Right renal cortex interstitium (tissue), 3 donors: ENCODE measurements around the gene TUFM. TPM values are rescaled to one million over a fixed set of nuclear protein-coding genes. Genes with fewer than 3 reads are reported as not detected.
"Not testable (repeated sequence)": the region's sequence is repeated elsewhere in the genome, so short reads cannot be mapped to it uniquely, and the experiment has no call there.

ENCODE experiments used
- DNase-seq, 3 donors: peaks; one replicate each; pipeline ENCODE4 v3.0.0-alpha.2; 2013; ENCODE audit warnings: low read depth in 3 of 3, low spot score in 2 of 3
- polyA plus RNA-seq, 3 donors: library from polyadenylated mRNA; unstranded; fragments of 120-200 nt; gene quantifications; one replicate each; pipeline ENCODE4 v1.2.1, GENCODE V29; 2013; ENCODE audit not compliant: insufficient read length in 3 of 3

TUFM gene
- polyA plus RNA-seq, 3 donors: 185 to 220 (median 204) TPM

DNA sequence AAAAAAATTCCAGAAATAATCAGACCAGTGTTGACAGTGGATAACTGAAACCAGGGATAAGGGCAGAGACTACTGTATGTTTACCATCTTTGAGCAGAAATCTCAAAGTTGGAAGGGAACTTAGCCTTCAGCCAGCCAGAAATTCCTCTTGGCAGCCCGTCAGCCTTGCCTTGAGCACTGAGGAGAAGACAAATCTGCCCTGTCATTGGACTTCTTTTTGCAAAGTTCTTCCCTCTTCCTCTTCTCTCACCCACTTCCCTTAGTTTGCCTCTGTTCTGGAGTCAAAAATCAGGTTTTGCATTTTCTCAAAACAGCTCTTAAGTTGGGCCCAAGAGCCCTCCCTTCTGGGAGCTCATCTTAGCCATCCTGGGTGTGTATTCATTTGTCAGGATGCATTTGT, 6.2 kb downstream of the TUFM start:
- no peak for DNase-seq

DNA sequence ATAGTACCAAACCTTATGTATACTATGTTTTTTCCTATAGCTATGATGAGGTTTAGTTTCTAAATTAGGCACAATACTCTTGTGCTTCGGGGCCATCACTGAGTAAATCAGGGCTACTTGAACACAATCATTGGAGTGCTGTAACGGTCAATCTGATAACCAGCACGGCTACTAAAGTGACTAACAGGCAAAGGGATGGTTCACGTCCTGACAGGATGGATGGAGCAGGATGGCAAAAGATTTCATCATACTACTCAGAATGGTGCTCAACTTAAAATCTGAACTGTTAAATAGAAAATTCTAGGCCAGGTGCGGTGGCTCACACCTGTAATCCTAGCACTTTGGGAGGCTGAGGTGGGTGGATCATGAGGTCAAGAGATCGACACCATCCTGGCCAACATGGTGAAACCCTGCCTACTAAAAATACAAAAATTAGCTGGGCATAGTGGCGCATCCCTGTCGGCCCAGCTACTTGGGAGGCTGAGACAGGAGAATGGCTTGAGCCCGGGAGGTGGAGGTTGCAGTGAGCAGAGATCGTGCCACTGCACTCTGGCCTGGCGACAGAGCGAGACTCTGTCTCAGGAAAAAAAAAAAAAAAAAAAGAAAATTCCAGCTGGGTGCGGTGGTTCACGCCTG, 7.0 kb downstream of the TUFM start:
- DNase-seq: no peak

DNA sequence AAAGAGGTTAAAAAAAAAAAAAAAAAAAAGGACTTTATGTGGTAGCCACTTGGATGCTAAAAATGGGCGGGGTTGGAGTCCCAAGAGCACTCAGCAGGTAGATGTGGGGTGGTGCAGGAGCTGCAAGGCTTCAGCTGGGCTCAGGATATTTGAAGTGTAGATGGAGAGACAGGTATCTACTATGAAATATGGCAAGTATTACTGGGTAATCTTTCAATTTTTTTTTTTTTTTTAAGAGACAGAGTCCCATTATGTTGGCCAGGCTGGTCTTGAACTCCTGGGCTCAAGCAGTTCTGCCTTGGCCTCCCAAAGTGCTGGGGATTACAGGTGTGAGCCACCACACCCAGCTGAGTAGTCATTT, 7.6 kb downstream of the TUFM start:
- DNase-seq: no peak

DNA sequence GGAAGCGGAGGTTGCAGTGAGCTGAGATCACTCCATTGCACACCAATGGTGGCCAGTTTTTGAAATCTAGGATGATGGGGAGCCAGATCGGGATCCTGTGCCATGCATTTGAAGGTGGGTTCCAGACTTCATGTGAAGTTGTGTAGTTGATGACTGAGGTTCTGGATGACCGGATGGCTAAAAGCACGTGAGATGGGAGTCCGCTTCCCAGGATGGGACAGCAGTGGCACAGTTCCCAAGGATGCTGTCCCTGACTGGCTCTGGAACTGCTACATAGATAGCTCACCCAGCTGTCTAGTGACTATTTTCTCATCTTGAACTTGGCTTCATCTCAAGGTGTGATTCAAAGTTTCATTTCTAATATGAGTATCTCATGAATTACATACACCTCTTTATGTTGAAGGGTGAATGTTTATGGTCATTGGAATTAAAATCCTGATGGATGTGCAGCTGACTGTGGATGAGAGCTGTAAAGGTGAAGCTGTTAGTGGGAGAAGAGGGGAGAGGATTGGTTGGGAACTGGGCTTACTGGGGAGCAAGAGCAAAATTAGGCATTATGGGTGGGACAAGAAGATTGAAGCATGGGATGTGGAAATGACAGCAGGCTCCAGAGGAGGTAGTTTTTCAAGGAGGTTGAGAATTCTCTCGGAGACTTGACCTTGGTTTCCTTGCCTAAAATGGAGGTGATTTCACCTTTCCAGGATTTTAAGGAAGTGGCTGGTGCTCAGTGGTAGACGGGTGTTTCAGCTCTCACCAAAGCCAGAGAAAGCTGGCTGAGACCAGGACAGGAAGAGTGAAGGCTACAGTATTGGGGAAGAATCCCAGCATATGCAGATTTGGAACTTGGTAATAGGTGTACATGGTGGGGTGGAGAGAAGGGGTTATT, 8.2 kb downstream of the TUFM start:
- no peak for DNase-seq

DNA sequence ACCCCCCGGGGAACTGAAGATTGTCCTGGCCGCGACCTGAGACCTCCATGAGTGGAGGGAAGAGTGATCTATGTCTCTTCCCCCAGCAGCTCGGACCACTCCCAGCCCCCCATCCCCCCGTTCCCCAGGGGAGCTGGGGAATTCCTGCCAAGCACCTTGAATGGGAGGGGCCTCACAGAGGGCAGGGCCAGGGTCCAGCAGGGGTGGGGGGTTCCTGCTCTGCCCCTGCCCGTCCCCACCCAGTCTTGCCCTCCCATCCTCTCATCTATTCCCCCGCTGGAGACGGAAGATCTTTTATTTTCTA, 9.4 kb downstream of the TUFM start:
- no peak for DNase-seq

DNA sequence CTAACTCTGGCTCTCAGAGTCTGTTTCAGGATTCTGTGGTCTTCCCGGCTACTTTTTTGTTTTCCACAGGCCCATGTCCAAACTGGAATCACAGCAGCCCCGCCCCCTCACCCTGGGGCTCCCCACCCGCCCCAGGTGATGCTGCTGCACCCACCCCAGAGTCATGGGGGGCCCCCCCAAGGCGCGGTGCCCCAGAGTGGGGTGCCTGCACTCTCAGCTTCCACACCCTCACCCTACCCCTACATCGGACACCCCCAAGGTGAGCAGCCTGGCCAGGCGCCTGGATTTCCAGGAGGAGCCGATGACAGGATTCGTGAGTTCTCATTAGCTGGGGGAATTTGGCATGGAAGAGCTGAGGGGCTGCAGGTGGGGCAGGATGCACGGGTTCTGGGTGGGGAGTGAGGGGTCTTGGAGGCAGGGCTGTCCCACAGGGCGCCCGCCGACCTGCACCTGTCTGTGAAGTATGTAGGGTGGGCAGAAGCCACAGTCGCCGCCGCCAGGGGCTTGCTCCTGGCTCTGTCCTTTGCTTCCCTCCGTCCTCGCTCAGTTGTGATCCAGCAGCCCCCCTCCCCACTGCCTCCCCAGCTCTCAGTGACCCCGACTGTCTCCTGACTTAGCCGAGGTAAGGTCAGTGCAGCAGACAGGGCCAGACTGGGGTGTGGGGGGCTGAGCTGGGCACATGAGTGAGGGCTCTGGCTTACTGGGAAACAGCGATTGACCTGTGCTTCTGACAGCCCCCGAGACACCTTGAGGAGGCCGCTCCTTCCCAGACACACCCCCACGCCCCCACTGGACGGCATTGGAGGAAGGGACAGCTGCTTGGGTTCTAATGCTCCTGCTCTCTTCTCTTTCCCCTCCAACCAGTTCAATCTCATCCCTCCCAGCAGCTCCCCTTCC, 10.0 kb downstream of the TUFM start:
- no peak for DNase-seq

DNA sequence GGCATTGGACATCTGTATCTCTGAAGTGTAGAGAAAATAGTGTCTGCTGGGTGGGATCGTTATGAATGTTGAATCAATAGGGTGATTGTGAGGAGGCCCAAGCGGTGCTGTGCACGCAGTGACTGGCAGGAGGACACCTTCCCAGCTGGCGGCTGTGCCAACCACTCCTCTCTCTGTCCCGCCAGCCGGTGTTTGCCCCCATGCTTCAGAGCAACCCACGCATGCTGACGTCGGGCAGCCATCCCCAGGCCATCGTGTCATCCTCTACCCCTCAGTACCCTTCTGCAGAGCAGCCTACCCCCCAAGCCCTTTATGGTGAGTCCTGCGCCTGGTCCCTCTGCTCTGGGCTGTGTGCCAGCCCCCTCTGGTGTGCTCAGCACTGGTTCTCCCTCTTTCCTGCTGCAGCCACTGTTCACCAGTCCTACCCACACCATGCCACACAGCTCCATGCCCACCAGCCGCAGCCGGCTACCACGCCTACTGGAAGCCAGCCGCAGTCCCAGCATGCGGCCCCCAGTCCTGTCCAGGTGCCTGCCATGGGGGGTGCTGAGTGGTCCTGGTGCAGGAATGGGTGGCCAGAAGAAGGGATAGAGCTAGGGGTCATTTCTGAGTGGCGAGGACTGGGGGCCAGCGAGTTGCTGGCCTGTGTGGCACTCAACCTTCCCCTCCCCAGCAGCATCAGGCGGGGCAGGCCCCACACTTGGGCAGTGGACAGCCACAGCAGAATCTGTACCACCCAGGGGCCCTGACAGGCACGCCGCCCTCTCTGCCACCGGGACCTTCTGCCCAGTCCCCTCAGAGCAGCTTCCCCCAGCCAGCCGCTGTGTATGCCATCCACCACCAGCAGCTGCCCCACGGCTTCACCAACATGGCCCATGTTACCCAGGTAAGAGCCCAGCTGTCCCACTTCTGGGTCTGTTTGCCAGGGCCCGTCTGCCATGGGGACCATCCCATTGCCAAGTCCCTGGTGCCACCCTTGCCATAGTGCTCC, 11.0 kb downstream of the TUFM start:
- no peak for DNase-seq

DNA sequence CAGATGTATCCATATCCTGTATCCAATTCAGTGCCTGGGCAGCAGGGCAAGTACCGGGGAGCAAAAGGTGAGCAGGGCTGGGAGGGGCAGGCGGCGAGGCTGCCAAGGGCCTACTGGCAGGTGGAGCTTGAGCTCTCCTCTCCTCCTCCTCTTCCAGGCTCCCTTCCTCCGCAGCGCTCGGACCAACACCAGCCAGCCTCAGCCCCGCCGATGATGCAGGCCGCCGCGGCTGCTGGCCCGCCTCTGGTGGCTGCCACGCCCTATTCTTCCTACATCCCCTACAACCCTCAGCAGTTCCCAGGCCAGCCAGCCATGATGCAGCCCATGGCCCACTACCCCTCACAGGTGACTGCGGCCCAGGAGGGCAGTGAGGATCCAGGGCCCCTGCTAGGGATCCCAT, 11.8 kb downstream of the TUFM start:
- DNase-seq: no peak

DNA sequence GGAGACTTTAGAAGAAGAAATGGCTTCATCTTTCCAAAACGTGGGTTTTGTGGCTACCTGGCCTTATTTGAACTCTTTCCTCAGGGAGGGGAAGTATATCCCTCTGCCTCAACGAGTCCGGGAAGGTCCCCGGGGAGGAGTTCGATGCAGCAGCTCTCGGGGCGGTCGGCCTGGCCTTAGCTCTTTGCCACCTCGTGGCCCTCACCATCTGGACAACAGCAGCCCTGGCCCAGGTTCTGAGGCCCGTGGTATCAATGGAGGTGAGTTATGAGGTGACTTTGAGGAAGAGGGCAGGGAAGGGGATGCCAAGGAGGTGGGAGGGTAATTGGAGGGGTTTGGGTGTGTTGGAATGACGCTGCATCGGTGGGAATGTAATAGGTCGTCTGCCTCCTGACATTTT, 15.6 kb downstream of the TUFM start:
- no peak for DNase-seq

DNA sequence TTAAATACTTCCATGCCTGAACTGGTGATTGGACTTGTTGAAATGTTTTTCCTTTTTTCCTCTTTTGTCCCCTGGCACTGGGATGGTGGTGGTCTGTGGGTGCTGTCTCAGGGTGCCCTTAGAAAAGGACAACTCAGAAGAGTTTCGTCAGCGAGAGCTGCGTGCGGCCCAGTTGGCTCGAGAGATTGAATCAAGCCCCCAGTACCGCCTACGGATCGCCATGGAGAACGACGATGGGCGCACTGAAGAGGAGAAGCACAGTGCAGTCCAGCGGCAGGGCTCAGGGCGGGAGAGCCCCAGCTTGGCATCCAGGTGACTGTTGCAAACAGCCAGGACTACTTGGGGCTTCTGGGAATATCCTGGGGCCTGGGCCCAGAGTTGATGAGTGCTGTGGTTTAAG, 16.4 kb downstream of the TUFM start:
- no peak for DNase-seq

DNA sequence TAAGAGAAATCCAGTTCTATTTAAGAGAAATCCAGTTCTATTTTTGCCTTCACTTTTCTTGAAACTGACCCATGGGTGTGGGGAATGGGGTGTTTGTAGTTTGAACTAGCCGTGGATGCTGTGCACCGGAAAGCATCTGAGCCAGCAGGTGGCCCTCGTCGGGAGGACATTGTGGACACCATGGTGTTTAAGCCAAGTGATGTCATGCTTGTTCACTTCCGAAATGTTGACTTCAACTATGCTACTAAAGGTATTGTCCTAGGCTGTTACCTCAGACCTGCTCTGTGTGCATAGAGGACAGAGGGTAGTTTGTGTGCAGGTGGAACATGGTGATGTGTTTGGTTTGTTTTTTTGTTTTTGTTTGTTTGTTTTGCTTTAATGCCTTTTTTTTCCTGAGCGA, 20.0 kb downstream of the TUFM start:
- DNase-seq: no peak

DNA sequence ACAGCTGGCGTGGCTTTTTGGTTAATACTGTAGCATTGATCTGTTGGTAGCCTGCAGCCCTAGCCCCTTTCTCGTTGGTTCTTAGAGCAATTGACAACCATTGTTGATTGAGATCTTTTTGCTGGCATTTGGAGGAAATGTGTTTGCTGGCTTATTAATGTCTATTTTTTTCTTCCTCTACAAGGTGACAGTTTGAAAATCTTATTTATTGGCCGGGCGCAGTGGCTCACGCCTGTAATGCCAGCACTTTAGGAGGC, 21.5 kb downstream of the TUFM start:
- no peak for DNase-seq

DNA sequence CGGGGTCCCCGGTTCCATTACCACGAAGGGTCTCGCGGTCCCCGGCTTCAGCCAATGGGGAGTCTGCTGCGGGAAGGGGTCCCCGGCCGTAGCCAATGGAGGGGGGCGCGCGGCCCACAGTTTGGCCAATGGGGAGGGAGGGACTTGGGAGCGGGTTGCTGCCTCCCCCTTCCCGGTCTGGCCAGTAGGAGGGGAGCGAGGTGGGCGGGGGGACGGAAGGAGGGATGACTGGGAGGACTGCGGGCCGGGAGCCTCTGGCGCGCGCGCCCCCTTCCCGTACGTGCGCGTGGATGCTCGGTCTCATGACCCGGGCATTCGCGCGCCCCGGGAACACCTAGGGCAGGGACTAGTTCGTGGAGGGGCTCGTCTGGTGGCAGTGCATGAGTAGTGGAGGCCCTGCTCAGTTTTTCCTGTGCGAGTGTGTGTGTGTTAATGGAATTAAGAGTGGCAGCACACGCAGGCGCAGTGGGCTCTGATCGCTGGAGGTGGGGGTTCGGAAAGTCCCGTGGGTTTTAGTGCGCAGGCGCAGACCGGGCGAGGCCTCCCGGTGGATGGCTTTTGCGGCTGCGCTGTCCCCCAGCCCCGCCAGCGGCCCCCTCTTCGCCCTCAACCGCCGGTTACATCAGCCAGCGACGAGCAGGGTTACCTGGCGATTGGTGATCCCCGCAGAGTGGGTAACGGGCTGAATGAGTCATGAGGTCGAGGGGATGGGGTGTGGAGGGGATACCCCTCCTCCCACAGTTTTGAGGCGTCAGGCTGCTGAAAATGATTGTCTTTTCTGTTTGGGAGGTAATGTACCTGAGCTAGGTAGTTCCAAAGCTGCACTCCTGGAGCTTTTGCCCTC, 22.1 kb downstream of the TUFM start:
- peak; percentile 85 to 96 (median 93) for DNase-seq

DNA sequence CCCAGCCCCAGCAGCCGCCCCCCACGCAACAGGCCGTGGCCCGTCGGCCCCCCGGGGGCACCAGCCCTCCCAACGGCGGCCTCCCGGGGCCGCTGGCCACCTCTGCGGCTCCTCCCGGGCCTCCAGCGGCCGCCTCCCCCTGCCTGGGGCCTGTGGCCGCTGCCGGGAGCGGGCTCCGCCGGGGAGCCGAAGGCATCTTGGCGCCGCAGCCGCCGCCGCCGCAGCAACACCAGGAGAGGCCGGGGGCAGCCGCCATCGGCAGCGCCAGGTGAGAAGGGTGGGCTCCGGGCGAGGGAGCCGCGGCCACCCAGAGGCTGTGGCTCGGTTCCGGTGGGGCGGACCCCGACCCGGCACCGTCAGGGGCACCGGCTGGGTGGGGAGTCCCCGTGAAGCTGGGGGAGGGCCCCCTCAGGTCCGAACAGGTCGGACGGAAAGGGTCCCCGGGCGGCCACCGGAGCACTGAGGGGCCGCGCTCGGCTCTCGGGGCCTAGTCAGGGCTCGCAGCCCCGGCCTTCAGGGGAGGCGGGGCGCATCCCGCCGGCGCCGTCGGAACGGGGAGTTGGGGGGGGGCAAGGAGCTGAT, 22.8 kb downstream of the TUFM start:
- peak in 1 of 3 donors; percentile 10 for DNase-seq

DNA sequence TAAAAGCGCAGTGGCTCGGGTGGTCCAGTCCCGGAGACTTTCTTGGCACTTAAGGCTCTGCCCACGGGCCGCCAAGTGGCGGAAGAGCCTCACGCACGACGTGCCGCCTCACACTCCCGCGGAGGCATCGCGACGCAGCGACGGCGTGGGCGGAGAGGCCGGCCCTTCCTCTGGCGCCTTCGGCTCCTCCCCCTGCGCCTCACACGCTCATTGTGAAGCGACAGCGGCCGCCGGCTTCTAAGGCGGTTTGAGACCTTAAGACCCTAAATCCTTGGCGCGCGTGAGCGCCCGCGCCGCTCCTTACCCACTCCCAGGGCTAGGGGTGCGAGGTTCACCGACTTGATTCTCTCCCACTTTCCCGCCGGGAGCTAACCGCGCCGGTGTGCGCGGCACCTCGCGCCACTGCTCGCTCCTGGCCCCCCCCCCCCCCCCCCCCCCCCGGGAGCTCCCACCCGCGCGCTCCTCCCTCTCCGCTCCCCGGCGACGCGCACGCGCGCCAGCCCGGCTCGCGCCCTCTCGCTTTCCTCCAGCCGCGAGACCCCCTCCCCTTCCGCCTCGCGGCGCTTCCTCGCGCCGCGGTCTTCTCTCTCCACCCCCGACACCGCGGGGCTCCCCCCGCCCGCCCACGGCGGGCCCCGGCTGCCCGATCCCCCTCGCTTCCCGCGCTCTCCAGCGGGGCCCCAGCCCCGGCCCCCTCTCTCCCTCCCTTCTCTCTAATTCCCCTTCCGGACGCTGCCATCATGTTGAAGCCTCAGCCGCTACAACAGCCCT, 23.4 kb downstream of the TUFM start, which contains the start of gene ATXN2L:
ATXN2L (plus strand) TSS at position 480 of the 771 bp plus-strand sequence; CDS start at position 741, 261 bp downstream.
- DNase-seq: peak; percentile 88 to 92 (median 89)

DNA sequence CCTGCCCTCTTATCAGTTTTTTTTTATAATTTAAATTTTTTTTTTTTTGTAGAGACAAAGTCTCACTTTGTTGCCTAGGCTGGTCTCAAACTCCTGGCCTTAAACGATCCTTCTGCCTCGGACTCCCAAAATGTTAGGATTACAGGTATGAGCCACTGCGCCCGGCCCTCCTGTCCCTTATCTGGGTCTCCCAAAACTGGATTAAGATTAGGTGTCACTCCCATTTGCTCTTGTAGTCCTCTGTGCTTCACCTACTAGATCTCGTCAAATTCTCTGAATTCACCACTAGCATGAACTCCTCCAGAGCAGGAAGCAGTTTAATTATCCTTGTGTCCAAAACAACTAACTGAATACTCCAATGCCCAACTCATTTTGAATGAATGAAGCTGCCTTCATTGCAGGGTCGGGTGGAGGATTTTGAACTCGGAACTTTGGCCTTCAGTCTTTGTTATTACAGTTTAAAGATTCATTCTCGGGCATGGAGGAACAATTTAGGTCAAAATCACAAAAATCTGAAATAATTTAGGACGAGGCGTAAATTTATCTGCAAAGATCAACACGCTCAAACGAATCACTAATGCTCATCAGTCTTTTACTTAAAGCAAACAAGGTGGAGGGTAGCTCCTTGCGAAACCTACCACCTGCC, 24.2 kb downstream of the TUFM start:
- peak in 2 of 3 donors; percentile 4 to 12 for DNase-seq

DNA sequence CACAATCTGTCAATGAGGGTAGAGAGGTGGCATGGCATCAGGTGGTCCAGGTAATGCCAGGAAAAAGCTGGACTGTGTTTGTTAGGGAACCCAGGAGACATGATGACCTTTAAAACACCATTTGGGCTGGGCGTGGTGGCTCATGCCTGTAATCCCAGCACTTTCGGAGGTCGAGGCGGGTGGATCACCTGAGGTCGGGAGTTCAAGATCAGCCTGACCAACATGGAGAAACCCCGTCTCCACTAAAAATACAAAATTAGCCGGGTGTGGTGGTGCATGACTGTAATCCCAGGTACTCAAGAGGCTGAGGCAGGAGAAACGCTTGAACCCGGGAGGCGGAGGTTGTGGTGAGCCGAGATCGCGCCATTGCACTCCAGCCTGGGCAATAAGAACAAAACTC, 25.6 kb downstream of the TUFM start:
- DNase-seq: not testable (repeated sequence)

DNA sequence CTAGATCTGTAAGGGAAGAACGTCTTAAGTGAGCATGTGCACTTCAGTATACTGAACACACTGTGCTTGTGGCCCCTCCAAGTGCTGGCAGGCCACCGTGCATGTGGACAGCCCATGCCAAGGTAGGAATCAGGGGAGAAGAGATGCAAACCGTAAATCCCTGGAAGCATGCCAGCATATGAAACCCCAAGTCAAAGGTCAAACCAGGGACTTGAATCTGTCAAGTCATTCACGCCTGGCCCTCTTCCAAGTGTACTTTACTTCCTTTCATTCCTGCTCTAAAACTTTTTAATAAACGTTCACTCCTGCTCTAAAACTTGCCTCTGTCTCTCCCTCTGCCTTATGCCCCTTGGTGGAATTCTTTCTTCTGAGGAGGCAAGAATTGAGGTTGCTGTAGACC, 26.1 kb downstream of the TUFM start:
- no peak for DNase-seq
